GM13977 (cell line): Measurements from ENCODE around the gene KCNAB3.

Experiments
- DNase-seq: peaks from one replicate; pipeline ENCODE4 v3.0.0; 2012; ENCODE audit warnings: low spot score
- in situ Hi-C: fragments of 300-500 bp; cut with MboI; formaldehyde crosslinking; loops from one replicate; pipeline ENCODE4 v1.12.0; 2022; ENCODE audit warnings: low sequenced_read_pairs, low pct_unique_long_range_greater_than_20kb, mixed read lengths, inconsistent platforms; ENCODE audit not compliant: unreplicated experiment
- TF ChIP-seq, protein P1 (sequence below): IDR thresholded peaks from 2 replicates; pipeline ENCODE4 v1.5.1; 2012; ENCODE audit warnings: mild to moderate bottlenecking, control low read depth; ENCODE audit not compliant: insufficient read depth; ENCODE audit errors: extremely low read depth, missing control alignments

KCNAB3 gene

DNA sequence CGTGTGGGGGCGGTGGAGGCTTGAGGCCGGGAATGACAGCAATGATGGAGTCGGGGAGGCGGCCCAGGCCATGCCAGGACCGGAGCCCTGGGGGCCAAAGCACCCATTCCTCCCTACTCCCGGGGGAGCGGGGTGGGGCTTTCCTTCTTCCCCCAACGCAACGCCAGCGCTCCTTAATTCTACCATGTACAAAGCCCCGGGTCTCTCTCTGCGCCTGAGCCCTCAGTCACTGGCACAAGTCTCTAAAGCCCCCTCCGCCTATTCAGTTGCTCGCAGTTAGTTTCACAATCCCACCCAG is 13.3 kb downstream of the KCNAB3 start:
- in situ Hi-C loops = loop anchor here (10.0 kb wide), 1 partner anchor 68 kb away; no protein-coding TSS in a partner anchor
- no peak for DNase-seq
- TF ChIP-seq, protein P1, sequence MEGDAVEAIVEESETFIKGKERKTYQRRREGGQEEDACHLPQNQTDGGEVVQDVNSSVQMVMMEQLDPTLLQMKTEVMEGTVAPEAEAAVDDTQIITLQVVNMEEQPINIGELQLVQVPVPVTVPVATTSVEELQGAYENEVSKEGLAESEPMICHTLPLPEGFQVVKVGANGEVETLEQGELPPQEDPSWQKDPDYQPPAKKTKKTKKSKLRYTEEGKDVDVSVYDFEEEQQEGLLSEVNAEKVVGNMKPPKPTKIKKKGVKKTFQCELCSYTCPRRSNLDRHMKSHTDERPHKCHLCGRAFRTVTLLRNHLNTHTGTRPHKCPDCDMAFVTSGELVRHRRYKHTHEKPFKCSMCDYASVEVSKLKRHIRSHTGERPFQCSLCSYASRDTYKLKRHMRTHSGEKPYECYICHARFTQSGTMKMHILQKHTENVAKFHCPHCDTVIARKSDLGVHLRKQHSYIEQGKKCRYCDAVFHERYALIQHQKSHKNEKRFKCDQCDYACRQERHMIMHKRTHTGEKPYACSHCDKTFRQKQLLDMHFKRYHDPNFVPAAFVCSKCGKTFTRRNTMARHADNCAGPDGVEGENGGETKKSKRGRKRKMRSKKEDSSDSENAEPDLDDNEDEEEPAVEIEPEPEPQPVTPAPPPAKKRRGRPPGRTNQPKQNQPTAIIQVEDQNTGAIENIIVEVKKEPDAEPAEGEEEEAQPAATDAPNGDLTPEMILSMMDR = no peak

DNA sequence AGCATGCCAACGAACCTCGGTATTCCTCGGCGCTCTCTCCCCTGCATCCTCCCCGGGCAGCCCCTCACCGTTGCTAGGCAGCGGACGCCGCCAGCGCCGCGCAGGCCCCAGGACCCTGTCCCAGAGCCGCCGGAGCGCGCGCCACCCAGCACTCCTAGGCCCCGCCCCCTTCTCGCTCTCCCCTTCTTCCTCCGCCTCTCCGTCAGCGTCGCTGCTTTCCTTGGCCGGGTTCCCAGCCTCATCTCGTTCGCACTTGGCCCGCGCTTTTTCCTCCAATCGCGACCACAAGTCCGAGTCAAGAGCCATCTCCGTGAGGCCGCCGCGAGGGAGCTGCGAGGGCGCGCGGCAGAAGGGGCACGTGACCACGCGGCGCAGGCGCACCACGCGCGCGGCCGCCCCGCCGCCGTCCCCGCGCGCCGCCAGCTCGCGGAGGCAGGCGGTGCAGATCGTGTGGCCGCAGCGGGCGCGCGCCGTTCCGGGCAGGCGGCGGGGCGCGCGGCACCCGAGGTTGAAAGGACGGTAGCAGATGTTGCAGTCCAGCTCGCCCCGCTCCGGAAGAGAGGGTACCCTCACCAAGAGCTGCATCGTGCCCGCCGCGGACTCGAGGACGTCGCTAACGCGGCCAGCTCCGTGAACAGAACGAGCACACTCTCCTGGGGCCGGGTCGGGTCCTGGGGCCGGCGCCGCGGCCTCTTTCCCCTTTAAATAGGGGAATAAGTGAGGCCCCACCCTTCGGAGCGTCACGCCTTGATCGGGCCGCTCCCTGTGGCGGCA is 13.9 kb downstream of the KCNAB3 start, which contains the start of gene RNF227:
Gene RNF227 (minus strand): TSS at position 679 of the 774 bp plus-strand sequence. CDS start 94 bp downstream, at position 585.
- in situ Hi-C loops = loop anchor here (10.0 kb wide), 1 partner anchor 69 kb away; no protein-coding TSS in a partner anchor
- DNase-seq = peak; percentile 89
- TF ChIP-seq, protein P1 = no peak

DNA sequence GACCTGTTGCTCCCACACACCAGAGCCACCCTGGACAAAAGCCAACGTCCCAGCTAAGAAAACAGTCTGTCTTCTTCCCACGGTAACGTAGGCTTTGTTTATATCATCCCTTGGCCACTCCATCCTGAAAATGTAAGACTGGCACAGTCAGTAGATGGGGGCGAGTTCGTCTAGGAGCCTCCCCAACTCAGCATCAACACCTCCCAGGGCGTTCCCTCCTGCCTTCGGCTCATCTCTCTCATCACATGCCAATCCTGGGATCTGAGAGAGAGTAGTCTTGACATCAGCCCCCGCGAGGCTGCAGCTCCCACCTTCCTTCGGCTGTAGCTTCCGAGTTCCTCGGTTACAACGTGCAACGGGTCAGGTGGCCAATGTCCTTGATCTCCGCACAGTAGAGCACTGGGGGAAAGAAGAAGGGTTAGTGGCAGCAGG is 14.5 kb downstream of the KCNAB3 start:
- TF ChIP-seq, protein P1 = no peak
- no peak for DNase-seq
- in situ Hi-C loops = loop anchor here (10.0 kb wide), 1 partner anchor 70 kb away; no protein-coding TSS in a partner anchor

DNA sequence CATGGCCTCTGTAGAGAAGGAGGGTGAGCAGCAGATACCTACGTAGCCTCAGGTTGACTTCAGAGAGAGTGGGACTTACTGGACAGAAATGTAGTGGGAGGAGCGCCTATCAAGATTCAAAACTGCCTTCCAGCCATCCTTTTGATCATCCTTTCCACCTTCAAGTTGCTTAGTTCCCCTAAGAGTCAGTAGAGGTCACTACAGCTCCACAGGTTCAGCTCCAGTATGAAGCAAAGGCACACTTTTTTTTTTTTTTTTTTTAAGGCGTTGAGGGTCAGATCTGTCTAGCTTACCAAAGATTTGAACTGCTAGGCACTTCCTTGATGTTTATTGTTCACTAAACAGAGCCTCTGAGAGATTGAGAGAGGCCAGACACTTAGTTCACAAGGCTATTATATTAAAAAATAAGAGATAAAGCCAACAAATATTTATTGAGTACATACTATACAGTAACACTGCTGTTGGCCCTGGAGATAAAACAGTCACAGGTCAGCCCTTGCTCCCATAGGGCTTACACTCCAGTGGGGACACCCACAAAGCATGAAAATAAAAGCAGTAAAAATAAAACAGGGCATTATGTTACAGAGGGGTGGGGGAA is 16.6 kb downstream of the KCNAB3 start:
- TF ChIP-seq, protein P1 = peak; percentile 67
- peak; percentile 82 for DNase-seq
- in situ Hi-C loops = loop anchor here (10.0 kb wide), 1 partner anchor 72 kb away; no protein-coding TSS in a partner anchor

DNA sequence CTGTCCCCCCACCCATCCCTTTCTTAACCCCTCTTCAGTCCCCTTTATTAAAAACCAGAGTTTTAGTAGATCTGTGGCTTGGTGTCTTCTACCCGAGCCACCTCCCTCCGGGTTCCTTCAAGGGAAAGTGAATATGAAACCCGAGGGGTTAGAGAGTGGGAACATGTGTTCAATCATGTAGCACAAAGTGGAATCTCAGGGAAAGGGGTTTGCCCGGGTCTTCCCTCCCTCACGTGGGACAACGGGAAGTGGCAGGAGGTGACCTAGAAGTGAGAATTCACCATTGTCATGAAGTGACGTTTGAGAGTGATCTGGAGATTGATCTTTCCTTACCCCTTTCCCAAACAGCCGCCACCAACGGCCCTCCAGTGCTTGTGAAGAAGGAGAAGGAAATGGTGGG is 18.5 kb downstream of the KCNAB3 start:
- no peak for DNase-seq
- in situ Hi-C loops = loop anchor here (10.0 kb wide), 1 partner anchor 74 kb away; no protein-coding TSS in a partner anchor
- TF ChIP-seq, protein P1 = no peak

DNA sequence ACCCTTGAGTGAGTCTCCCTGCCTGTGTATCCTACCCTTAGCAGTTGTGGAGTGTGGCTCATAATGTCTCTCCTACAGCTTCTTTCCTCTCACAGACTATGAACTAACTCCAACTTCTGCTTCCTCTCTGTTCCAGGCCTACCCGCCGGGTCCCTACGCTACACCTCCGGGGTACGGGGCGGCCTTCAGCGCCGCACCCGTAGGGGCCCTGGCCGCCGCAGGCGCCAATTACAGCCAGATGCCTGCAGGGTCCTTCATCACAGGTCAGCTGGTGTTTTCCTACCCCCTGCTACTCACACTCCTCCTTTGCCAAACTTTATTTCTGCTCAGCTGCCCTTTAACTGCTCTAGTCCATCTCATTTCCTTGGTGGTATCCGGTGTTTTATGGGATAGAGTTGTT is 18.9 kb downstream of the KCNAB3 start:
- DNase-seq = no peak
- in situ Hi-C loops = loop anchor here (10.0 kb wide), 1 partner anchor 74 kb away; no protein-coding TSS in a partner anchor
- TF ChIP-seq, protein P1 = no peak
